HG02840 (cell line): ENCODE data around the gene PKD1L1.
"Not testable (repeated sequence)": the region's sequence is repeated elsewhere in the genome, so short reads cannot be mapped to it uniquely, and the experiment has no call there.

ENCODE experiments used
- ATAC-seq: cut with Tn5 transposase; IDR thresholded peaks from one replicate; pipeline ENCODE4 v1.9.1; 2021; ENCODE audit warnings: mild to moderate bottlenecking, moderate library complexity, moderate number of reproducible peaks; ENCODE audit not compliant: unreplicated experiment, low FRiP score

PKD1L1 gene, protein sequence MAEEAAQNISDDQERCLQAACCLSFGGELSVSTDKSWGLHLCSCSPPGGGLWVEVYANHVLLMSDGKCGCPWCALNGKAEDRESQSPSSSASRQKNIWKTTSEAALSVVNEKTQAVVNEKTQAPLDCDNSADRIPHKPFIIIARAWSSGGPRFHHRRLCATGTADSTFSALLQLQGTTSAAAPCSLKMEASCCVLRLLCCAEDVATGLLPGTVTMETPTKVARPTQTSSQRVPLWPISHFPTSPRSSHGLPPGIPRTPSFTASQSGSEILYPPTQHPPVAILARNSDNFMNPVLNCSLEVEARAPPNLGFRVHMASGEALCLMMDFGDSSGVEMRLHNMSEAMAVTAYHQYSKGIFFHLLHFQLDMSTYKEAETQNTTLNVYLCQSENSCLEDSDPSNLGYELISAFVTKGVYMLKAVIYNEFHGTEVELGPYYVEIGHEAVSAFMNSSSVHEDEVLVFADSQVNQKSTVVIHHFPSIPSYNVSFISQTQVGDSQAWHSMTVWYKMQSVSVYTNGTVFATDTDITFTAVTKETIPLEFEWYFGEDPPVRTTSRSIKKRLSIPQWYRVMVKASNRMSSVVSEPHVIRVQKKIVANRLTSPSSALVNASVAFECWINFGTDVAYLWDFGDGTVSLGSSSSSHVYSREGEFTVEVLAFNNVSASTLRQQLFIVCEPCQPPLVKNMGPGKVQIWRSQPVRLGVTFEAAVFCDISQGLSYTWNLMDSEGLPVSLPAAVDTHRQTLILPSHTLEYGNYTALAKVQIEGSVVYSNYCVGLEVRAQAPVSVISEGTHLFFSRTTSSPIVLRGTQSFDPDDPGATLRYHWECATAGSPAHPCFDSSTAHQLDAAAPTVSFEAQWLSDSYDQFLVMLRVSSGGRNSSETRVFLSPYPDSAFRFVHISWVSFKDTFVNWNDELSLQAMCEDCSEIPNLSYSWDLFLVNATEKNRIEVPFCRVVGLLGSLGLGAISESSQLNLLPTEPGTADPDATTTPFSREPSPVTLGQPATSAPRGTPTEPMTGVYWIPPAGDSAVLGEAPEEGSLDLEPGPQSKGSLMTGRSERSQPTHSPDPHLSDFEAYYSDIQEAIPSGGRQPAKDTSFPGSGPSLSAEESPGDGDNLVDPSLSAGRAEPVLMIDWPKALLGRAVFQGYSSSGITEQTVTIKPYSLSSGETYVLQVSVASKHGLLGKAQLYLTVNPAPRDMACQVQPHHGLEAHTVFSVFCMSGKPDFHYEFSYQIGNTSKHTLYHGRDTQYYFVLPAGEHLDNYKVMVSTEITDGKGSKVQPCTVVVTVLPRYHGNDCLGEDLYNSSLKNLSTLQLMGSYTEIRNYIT (N-terminal part only)

DNA sequence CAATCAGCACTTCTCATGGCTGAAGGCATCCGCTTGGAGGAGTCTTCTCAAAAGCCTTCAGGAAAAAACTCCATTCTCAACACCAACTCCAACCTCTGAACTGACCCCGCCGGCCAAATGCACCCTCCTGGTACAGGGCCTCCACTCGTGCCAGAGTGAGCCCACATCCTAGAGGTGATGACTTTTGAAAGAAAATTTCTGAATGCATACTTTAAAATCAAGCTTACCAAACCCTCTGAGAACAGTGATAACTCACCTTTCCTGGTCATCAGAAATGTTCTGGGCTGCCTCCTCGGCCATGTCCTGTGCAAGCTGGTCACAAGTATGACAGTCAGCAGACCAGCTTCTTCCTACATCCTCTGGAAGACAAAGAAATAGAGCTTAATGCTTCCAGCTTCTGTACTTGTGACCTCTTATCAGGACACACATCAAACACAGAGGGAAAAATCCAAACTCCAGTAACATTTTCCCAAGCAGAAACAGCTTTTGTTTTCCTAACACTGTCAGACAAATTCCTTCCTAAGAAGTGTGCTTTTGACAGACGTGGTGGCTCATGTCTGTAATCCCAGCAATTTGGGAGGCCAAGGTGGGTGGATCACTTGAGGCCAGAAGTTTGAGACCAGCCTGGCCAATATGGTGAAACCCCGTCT is at the start of gene PKD1L1:
PKD1L1 (minus strand) TSS at position 326 of the 650 bp plus-strand sequence; CDS start at position 300, 26 bp downstream.
- no peak for ATAC-seq

DNA sequence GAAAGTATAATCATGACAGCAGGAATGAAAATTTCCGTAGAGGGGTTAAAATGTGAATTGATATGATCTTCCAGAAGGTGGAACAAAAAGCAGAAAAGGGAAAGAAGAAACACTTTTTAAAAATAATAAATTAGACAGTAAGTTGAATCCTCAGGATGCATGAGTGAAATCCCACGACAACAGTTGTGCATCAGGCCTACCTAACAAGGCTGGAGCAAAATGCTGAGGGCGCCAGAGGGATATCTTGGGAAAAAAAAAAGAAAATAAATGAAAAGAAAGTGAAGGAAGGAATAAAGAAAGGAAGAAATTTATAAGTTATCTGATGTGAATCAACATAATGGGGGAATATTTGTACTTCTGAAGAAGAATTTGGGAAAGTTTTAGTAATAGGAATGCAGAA is 44.2 kb upstream of the PKD1L1 start:
- ATAC-seq, result no peak

DNA sequence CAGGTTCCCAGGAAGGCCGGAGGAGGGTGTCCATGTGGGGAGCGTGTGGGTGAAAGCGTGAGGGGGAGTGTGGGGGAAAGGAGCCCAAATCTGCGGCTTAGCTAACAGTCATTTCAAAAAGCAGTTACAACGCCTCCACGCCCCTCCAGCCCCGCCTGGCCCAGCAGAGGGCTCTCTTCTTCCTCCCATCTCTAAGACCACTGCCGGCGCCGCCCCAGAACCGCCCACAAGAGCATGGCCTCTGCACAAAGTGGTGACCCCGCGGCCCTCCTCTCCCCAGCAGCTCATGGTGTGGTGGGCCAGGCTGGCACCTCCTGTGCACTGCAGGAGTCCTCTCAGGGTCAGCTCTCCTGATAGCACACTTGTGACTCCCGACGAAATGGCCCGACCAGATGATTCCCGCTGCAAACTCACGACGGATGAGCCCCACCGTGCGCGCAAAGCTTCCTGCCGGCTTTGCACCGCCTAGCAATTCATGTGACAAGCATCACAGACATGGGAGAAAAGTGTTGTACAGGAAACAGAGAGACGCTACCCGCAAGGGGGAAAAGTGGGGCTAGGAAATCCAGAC is 43.6 kb upstream of the PKD1L1 start:
- peak; percentile 100 for ATAC-seq

DNA sequence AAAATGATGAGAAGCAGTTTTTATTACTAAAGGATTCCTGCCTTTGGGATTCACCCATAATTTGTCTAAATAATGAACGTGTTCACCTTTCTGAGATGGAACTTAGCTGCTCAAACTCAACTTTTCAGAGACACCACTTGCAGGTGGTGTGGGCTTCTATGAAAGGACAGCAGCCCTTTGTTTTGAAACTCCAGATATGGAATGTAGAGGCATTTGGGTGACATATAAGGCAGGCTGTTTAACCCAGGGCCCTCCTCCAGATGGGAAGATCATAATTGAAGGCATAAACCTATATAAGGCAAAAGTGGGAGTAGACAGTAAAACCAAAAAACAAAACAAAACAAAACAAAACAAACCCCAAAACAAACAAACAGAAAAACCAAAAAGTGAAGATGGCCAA is 43.0 kb upstream of the PKD1L1 start:
- no peak for ATAC-seq

DNA sequence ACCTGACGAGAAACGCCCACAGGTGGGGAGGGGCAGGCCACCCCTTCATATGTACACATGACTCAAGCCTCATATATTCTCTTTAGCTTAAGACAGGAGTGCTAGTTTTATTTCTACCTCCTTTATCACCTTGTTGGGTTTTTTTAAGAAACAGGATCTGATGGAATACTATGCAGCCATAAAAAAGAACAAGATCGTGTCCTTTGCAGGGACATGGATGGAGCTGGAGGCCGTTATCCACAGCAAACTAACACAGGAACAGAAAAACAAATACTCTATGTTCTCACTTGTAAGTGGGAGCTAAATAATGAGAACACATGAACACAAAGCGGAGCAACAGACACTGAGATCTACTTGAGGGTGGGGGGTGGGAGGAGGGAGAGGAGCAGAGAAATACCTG is 42.3 kb upstream of the PKD1L1 start:
- no peak for ATAC-seq

DNA sequence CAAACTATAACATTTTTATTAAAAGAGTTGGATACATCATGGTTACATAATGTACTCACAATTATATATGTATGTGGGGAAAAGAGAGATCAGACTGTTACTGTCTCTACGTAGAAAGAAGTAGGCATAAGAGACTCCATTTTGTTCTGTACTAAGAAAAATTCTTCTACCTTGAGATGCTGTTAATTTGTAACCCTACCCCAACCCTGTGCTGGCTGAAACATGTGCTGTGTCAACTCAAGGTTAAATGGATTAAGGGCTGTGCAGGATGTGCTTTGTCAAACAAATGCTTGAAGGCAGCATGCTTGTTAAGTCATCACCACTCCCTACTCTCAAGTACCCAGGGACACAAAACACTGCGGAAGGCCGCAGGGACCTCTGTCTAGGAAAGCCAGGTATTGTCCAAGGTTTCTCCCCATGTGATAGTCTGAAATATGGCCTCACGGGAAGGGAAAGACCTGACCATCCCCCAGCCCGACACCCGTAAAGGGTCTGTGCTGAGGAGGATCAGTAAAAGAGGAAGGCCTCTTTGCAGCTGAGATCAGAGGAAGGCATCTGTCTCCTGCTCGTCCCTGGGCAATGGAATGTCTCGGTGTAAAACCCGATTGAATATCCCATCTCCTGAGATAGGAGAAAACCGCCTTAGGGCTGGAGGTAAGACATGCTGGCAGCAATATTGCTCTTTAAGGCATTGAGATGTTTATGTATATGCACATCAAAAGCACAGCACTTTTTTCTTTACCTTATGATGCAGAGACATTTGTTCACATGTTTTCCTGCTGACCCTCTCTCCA is 41.5 kb upstream of the PKD1L1 start:
- ATAC-seq, result not testable (repeated sequence)

DNA sequence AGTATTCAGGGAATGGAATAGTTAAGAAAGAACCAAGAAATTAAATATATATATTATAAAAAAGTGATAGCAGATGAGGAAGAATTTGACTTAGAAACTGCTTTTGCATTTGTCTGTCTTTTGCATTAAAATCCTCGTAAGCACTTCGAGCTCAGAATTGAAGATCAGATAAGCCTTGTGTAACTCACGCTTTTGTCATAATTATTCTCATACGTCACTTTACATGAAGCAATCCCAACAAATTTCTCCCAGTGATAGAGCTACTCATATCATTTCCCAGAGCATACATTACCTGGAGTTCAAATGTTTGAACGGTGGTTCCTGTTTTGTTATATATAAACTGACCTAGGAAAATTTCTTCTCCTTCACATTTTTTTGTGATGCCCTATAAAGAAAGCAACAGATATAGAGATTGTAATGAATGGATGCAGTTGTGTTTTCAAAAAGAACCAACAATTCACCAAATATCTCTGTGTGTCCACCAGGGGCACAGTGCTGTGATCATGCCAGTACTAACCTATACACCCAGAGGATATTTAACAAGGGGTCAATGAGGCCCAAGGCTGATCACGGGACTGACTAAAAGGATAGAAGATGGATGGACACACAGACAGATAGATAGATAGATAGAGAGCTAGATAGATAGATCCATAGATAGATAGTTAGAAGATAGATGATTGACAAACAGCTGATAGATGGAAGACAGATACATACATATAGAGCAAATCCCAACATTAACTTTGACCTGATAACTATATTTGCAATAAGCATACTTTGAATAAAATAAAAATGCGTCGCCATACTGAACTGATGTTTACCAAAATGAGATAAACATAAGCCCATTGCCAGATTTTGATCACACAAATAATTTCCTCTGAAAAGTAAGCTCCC is 40.5 kb upstream of the PKD1L1 start:
- no peak for ATAC-seq

DNA sequence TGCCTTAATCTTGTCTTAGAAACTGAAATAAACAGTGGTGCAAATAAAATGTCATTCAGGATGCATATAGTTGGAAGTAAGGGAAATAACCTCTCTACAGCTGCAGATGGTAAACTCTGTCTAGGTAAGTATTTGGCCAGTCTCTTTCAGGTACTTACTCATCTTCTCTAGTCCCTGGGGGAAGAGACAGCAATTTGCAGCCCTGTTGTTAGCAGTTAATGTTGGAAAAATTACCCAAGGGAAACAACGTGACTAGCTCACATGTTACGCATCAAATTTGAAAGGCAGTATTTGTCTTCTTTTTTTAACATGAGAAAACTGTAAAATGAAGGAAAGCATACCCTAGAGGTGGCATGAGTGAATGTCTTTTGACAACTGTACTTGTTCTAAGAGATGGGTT is 34.3 kb upstream of the PKD1L1 start:
- ATAC-seq, result no peak

DNA sequence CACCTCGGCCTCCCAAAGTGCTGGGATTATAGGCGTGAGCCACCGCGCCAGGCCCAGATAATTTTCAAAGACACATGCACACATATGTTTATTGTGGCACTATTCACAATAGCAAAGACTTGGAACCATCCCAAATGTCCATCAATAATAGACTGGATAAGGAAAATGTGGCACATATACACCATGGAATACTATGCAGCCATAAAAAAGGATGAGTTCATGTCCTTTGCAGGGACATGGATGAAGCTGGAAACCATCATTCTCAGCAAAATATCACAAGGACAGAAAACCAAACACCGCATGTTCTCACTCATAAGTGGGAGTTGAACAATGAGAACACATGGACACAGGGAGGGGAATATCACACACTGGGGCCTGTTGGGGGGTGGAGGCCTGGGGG is 32.4 kb upstream of the PKD1L1 start:
- not testable (repeated sequence) for ATAC-seq

DNA sequence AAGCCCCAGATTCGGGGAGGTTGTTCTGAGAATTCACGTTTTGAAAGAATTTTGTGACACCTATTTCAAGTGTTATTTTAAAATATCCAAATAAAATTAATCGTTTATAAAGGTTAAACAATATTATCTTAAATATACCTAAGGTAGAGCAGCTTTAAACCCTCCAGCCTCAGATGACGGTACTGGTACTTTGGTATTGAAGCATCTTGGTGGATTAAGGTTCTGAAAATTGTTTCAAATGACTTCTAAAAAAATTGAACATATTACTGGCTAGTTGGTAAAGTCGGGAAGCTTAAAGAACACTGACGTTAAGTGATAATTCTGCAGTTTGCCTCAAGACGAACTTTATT is 31.5 kb upstream of the PKD1L1 start:
- no peak for ATAC-seq

DNA sequence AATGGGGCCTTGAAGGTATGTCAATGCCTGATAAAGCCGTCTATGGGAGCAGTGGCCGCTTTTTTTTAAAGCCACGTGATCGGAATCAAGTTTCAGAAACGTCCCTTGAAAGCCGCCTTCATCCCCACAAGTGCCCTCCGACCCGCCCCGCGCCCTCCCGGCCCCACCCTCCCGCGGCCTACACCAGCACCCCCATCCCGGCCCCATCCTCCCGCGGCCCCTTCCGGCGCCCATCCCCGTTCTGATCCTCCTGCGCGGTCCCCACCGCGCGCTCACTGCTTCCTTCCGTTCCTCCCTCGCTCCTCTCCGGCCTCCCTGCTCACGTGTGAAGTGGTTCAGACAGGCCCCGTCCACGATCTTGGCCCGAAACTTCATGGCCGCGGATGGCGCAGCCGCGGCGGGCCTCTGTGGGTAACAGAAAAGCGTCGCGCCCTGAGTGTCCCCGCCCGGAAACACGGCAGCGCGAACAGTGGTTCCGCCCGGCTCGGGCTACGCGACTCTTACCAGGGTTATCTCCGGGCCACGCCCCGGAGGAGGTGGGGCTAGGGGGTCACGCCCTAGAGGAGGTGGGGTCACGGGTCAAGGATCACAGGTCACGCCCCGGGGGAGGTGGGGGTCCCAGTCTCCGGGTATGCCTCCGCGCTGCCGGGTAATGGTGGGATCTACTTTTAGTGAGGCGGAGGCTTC is 31.0 kb upstream of the PKD1L1 start, which contains the start of gene HUS1:
HUS1 (minus strand) TSS at position 471 of the 687 bp plus-strand sequence; CDS start at position 375, 96 bp downstream.
- peak; percentile 99 for ATAC-seq

DNA sequence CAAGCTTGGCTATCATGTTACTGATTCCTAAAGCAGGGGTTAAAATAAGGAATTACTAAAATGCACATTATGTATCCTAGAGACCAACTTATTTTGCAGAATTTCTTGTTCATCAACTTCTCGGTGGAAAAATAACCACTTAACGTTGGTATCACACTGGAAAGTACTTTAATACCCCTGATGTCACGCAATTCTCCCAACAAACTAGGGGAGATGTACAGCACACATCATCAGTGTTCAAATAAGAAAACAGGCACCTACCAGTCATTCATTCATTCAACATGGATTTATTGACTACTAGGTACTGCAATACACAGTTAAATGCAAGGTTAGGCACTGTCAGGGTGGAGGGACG is 30.5 kb upstream of the PKD1L1 start:
- ATAC-seq, result no peak

DNA sequence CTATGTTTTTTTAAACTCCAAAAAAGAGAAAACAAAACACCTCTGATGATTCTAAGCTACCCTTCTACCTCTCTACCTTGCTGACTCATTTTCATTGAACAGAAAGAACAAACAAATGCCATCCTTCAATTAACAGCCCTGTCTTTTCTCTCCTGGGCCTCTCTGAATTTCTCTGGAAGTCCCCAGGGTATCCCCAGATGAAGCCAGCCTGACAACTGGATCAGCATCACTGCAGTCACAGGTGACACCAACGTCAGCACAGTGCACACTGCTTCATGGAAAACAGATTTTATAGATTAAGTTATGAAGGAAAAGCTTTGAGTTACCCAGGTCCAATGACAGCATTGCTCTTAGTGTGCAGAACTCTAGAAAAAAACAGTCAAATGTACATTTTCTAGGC is 25.5 kb upstream of the PKD1L1 start:
- ATAC-seq, result no peak

DNA sequence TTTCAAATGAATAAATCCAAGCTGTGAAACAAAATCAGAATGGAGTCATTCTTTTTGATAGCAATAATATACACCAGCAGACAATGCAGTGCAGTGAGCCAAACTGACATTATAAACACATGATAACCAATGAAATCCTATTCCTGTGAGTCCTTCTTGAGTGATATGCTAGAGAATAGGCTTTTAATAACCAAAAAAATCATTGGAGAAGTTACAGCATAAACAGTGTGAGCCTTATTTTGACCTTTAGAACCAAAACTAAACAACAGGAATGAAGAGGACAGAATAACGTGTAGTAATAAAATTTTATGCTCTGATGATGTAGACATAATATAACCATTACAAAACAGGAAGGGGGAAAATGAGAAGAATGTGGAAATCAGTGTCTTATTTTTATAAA is 22.5 kb upstream of the PKD1L1 start:
- ATAC-seq, result no peak

DNA sequence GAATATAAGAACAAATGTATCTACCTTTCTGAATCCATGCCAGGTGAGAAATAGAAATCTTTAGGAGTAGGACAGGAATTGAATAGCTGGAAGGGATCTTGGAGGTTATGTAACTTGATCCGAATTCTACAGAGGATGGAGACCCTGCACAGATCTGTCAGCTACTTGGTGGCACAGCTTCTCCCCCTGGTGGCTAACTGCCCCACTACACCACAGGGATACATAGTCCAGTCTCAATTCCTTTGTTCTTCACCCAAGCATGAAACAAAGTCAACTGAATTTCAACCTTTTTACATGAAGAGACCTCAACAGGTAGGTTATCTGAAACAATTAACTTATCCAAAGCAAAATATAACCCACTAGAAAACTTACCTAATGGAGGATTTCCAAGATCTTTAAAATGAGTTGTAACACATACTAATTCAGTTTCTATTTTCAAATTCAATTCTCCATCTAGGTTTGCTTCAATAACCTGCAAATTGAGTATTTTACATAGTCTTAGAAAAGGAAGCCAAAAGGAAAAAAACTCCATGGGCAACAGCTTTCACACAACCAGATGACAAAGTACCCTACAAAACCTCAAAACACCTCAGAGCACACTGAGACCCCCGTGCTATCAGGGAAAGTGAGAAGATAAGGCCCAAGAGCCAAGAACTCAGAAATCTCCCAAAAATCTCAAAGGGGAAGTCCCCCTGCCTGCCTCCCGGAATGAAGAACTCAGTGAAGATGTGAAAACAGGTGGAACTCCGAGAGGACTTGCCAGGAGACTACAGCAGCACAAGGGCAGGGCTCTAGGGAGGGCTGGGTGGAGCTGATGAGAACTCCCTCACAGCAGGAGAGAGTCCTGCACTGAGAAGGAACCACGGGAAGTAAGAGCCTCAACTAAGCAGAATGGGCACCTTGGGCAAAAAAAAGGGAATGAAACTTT is 20.8 kb upstream of the PKD1L1 start:
- no peak for ATAC-seq

DNA sequence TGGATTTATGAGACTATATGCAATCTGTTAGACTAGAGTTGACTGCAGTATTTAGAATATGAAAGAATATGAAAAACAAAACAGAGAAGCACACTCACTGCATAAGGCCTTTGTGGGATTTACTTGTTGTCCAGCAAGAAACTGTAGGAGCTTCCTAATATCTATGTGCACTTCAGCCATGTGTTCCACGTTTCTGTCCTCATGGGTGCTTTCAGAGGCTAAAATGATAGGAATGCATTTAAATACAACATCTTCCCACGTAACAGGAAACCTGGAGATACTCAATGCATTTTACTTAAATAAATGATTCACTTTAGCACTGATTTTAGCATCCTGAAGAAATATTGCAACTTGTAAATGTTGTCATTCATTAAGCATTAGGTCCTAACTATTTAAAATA is 19.4 kb upstream of the PKD1L1 start:
- no peak for ATAC-seq
